Neuron (in vitro differentiated cells): ENCODE results near the gene PKIB.

ENCODE experiments used
- H2AFZ ChIP-seq: one replicate; pipeline ENCODE4 v1.6.1; 2013; ENCODE audit warnings: low read depth, mild to moderate bottlenecking, inconsistent platforms, low read length, moderate library complexity
- H3K27me3 ChIP-seq: one replicate; pipeline ENCODE4 v1.6.1; 2013; ENCODE audit warnings: low read length; ENCODE audit not compliant: insufficient read depth
- H3K36me3 ChIP-seq: one replicate; pipeline ENCODE4 v1.6.1; 2013; ENCODE audit warnings: low read length; ENCODE audit not compliant: insufficient read depth
- H3K4me1 ChIP-seq: one replicate; pipeline ENCODE4 v1.6.1; 2013; ENCODE audit warnings: low read length; ENCODE audit not compliant: insufficient read depth
- H3K4me3 ChIP-seq: 2 replicates; pipeline ENCODE4 v1.5.1; 2013; ENCODE audit warnings: mild to moderate bottlenecking, low read length, moderate library complexity
- H3K9me3 ChIP-seq: one replicate; pipeline ENCODE4 v1.6.1; 2013; ENCODE audit warnings: low read length

PKIB gene

DNA sequence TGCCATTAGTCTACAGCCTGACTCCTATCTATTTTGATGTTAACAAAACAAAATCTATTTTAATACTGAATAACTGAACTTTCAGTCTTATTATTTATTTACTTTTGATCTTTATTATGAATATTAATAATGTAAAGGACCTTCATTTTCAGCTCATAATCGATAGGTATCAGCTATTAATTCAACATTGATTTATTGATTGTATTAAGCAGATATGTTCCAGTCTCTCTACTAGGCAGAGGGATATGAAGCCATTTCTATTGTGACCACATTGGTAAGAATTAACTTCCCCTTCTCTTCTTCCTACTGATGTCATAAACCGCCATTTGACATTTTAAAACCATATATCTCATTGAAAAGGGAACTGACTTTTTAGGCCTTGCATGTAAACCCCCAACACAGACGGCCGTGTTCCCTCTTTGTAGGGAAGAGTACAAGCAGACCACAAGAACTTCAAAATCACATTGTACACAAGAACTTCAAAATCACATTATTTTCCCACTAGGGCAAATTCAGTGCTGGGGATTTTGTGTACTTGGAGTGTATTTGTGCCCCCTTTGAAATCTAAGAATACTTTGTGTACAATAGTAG lies 99.8 kb downstream of the PKIB start:
- Histone ChIP-seq H3K36me3 (no peaks in the 10 kb centered on the region), H3K9me3 (no peaks in the 10 kb centered on the region), H2AFZ (no peak overlapping the region), H3K27me3 (no peaks in the 10 kb centered on the region), H3K4me3 (no peak overlapping the region), H3K4me1 (peaks cover 12% of the 10 kb centered on the region)

- H3K36me3 ChIP-seq: no peaks in the 10 kb centered on the region
- no peaks in the 10 kb centered on the region for H3K27me3 ChIP-seq
- H3K4me1 ChIP-seq: peaks cover 12% of the 10 kb centered on the region
- no peaks in the 10 kb centered on the region for H3K9me3 ChIP-seq
- no peak overlapping the region for H2AFZ ChIP-seq
- no peak overlapping the region for H3K4me3 ChIP-seq
Measured at GRCh38 chr6:122710908-122711635, 100.9 kb downstream of the PKIB start.

GRCh38 chr6:122712093-122712447 lies 101.9 kb downstream of the PKIB start:
- no peak overlapping the region for H3K4me3 ChIP-seq
- H3K4me1 ChIP-seq: peaks cover 15% of the 10 kb centered on the region
- no peaks in the 10 kb centered on the region for H3K9me3 ChIP-seq
- H2AFZ ChIP-seq: no peak overlapping the region
- no peaks in the 10 kb centered on the region for H3K27me3 ChIP-seq
- H3K36me3 ChIP-seq: no peaks in the 10 kb centered on the region

DNA sequence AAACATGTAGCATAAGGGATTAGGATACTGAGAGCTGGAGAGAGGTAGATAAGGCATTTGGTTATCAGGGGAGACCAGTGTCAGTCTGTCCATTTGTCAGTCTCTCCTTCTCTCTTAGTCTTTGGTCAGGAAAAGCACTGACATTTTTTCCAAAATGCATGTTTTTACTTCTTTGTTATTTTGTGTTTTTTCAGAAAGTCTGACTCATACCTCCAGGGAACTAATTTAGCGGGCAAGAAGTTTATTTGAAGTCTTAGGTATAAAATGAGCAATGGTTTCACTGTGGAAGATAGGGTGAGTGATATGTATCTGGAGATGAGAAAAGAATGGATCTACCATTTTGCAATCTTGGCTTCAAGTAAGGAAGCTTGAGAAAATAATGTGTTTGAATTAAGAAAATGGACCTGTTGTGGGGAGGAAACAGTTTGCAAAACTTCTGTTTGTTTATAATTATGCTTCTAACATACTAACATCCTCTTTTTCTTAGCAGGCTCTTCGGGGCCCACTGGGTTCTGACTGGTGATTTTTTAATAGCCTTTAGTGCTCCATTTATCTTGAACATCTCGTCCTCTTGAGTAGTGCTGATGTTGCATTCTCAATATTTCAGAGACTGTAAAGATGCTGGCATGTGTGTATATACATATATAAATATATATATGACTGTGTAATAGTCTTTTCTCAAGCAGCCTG lies 102.4 kb downstream of the PKIB start:
- H3K4me1 ChIP-seq: peaks cover 20% of the 10 kb centered on the region
- H3K9me3 ChIP-seq: no peaks in the 10 kb centered on the region
- no peaks in the 10 kb centered on the region for H3K27me3 ChIP-seq
- no peaks in the 10 kb centered on the region for H3K36me3 ChIP-seq
- H3K4me3 ChIP-seq: no peak overlapping the region
- H2AFZ ChIP-seq: no peak overlapping the region

GRCh38 chr6:122713138-122713537 lies 102.9 kb downstream of the PKIB start:
- Histone ChIP-seq H3K36me3 (no peaks in the 10 kb centered on the region), H3K4me1 (peaks cover 23% of the 10 kb centered on the region), H3K9me3 (no peaks in the 10 kb centered on the region)

DNA sequence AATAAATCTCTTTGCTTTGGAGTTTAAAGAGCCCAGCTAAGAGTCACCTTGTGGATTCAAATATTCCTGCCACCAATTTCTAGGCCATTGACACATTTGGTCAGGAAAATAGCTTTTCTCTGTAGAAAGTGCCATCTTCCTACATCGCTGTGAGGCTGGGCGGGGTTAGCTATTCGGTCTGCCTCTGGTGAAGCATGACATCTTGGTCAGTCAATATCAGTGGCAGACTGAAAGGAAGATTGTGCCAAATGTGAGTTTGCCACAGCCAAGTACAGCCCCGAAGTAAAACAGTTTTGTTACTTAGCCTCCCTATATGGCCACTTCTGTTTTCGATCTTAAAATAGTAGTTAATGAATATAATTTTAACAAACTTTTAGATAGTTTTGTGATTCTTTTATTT lies 103.9 kb downstream of the PKIB start:
- Histone ChIP-seq H3K36me3 (no peaks in the 10 kb centered on the region), H3K4me3 (no peak overlapping the region), H2AFZ (no peak overlapping the region), H3K9me3 (no peaks in the 10 kb centered on the region), H3K27me3 (no peaks in the 10 kb centered on the region), H3K4me1 (peaks cover 23% of the 10 kb centered on the region)

More at GRCh38 chr6:122713138-122713537, 102.9 kb downstream of the PKIB start:
- Histone ChIP-seq H2AFZ (no peak overlapping the region), H3K27me3 (no peaks in the 10 kb centered on the region), H3K4me3 (no peak overlapping the region)

DNA sequence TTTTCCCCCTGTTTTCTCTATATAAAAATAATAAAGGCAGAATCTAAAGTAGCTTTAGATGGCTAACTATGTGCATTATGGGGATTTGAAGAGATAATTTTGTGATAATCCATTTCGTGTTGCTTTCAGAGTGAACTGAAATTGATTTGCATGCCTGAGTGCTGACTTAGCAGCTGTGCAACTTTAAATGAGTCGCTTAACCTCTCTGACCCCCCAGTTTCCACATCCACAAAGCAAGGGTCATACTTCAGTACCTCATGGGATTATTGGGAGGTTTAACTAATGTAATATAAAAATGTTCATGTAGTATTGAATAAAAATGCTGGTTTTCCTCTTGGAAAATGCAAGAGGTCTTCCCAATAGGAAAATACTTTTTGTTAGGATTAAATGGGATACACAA lies 105.5 kb downstream of the PKIB start:
- Histone ChIP-seq H3K4me1 (peaks cover 23% of the 10 kb centered on the region), H2AFZ (no peak overlapping the region), H3K9me3 (no peaks in the 10 kb centered on the region), H3K4me3 (no peak overlapping the region), H3K27me3 (no peaks in the 10 kb centered on the region), H3K36me3 (no peaks in the 10 kb centered on the region)

GRCh38 chr6:122717350-122717749 lies 107.1 kb downstream of the PKIB start:
- Histone ChIP-seq H2AFZ (no peak overlapping the region), H3K4me3 (no peak overlapping the region), H3K36me3 (no peaks in the 10 kb centered on the region), H3K9me3 (no peaks in the 10 kb centered on the region), H3K4me1 (peaks cover 23% of the 10 kb centered on the region), H3K27me3 (no peaks in the 10 kb centered on the region)

GRCh38 chr6:122718616-122719015 lies 108.4 kb downstream of the PKIB start:
- Histone ChIP-seq H2AFZ (no peak overlapping the region), H3K9me3 (no peaks in the 10 kb centered on the region), H3K4me3 (no peak overlapping the region), H3K4me1 (peaks cover 13% of the 10 kb centered on the region), H3K36me3 (no peaks in the 10 kb centered on the region), H3K27me3 (no peaks in the 10 kb centered on the region)

- H3K4me1 ChIP-seq: peaks cover 11% of the 10 kb centered on the region
- no peak overlapping the region for H2AFZ ChIP-seq
- no peaks in the 10 kb centered on the region for H3K27me3 ChIP-seq
- H3K4me3 ChIP-seq: no peak overlapping the region
- no peaks in the 10 kb centered on the region for H3K9me3 ChIP-seq
- no peaks in the 10 kb centered on the region for H3K36me3 ChIP-seq
Measured at GRCh38 chr6:122719176-122719575, 109.0 kb downstream of the PKIB start.

GRCh38 chr6:122722746-122723145 lies 112.5 kb downstream of the PKIB start:
- Histone ChIP-seq H3K4me3 (no peak overlapping the region), H3K36me3 (no peaks in the 10 kb centered on the region), H3K9me3 (no peaks in the 10 kb centered on the region), H3K4me1 (peaks cover under 1% of the 10 kb centered on the region), H2AFZ (no peak overlapping the region), H3K27me3 (no peaks in the 10 kb centered on the region)

DNA sequence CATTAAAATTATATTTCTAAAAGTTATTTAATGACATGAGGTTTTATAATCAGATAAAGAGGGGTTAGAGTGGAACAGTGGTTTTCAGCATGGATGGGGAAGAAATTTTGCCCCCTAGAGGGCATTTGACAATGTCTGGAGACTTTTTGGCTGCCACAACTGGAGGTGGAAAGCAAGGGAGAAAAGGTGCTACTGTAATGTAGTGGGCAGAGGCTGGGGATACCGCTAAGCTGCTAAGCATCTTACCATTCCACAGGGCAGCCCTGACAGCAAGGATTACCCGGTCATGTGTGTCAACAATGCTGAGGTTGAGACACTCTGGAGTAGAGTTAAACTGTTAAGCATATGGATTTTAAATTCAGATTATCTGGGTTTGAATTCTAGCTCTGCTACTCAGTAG lies 116.4 kb downstream of the PKIB start:
- Histone ChIP-seq H3K27me3 (no peaks in the 10 kb centered on the region), H3K36me3 (no peaks in the 10 kb centered on the region), H3K9me3 (no peaks in the 10 kb centered on the region), H2AFZ (no peak overlapping the region), H3K4me1 (no peaks in the 10 kb centered on the region), H3K4me3 (no peak overlapping the region)

DNA sequence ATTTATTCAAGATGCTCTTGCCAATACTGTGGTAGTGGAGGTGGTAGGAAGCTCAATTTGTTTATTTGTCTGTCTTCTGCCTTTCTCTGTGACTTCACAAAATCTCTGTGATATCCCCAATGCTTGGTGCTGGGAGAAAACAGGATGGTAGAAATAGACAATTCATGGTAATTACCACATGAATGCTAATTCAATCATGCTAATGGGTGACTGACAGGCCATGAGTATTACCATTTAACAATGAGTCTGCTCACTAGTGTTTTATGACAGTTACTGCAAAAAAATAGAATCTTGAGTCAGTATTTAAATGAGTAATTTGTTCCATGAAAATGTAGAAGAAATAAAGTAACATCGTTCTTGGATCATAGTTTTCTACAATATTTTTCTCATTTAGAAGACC lies 117.0 kb downstream of the PKIB start:
- H3K9me3 ChIP-seq: no peaks in the 10 kb centered on the region
- no peaks in the 10 kb centered on the region for H3K4me1 ChIP-seq
- H3K4me3 ChIP-seq: no peak overlapping the region
- H2AFZ ChIP-seq: no peak overlapping the region
- no peaks in the 10 kb centered on the region for H3K27me3 ChIP-seq
- no peaks in the 10 kb centered on the region for H3K36me3 ChIP-seq
